Cardiac muscle cell (in vitro differentiated cells and primary cell): ENCODE measurements around the gene GJA3. TPM values are rescaled to one million over a fixed set of nuclear protein-coding genes. Genes with fewer than 3 reads are reported as not detected.
A peak's percentile ranks its signal among the peaks of the same experiment; 100 is the strongest.

ENCODE experiments used
- DNase-seq, 2 donors: peaks; one replicate each; pipeline versions ENCODE4 v3.0.0 to v3.0.0-alpha.2; 2010 to 2017; ENCODE audit warnings: low read depth in 1 of 2, low spot score in 1 of 2
- H3K27ac ChIP-seq: fragments of 200-600 bp; sonication (generic); 2 replicates; pipeline ENCODE4 v1.5.1; 2016
- H3K27me3 ChIP-seq: fragments of 200-600 bp; sonication (generic); 2 replicates; pipeline ENCODE4 v1.6.0; 2016; ENCODE audit warnings: control low read depth
- H3K36me3 ChIP-seq: fragments of 200-600 bp; sonication (generic); 2 replicates; pipeline ENCODE4 v1.5.1; 2016; ENCODE audit warnings: control low read depth
- H3K4me1 ChIP-seq: fragments of 200-600 bp; sonication (generic); 2 replicates; pipeline ENCODE4 v1.8.1; 2017; ENCODE audit warnings: low read depth, mild to moderate bottlenecking, mixed run types
- H3K4me3 ChIP-seq: fragments of 200-600 bp; sonication (generic); 2 replicates; pipeline ENCODE4 v1.5.1; 2016; ENCODE audit warnings: mild to moderate bottlenecking
- H3K9me3 ChIP-seq: fragments of 200-600 bp; sonication (generic); 2 replicates; pipeline ENCODE4 v1.5.1; 2017; ENCODE audit warnings: low read depth, mild to moderate bottlenecking, control low read depth
- CTCF ChIP-seq: IDR thresholded peaks from 2 replicates; pipeline ENCODE4 v1.5.1; 2012; ENCODE audit warnings: low read depth, mild to moderate bottlenecking, low read length
- polyA plus RNA-seq: library from polyadenylated mRNA; unstranded; fragments of >200 nt; fragmentation: Nextera tagmentation; extraction: Ambion mirVana; gene quantifications from 2 replicates; pipeline ENCODE4 v1.2.1, GENCODE V29; 2016
- total RNA-seq: library from RNA; depleted of rRNA; stranded (reverse); fragments of >200 nt; gene quantifications from 2 replicates; pipeline ENCODE4 v1.2.3, GENCODE V29; 2016

The GJA3 gene
- total and polyA plus RNA-seq, 2 experiments from 2014 or later: 123 to 201 TPM

- Histone ChIP-seq H3K27me3 (no peaks in the 10 kb centered on the region), H3K9me3 (no peaks in the 10 kb centered on the region), H3K4me1 (peaks cover 48% of the 10 kb centered on the region), H3K4me3 (peak overlapping the region; percentile 14), H3K36me3 (no peaks in the 10 kb centered on the region), H3K27ac (peak overlapping the region; percentile 93)
- peak; percentile 27 for TF ChIP-seq CTCF
- peak in 1 of 2 donors; percentile 39 for DNase-seq
These were observed 32.4 kb downstream of the GJA3 start for GRCh38 chr13:20128459-20128931.

- Histone ChIP-seq H3K27me3 (no peaks in the 10 kb centered on the region), H3K27ac (peak overlapping the region; percentile 93), H3K9me3 (no peaks in the 10 kb centered on the region)
These were observed 33.0 kb downstream of the GJA3 start for GRCh38 chr13:20127562-20128458.

GRCh38 chr13:20127262-20127561 is 33.6 kb downstream of the GJA3 start:
- no peak for TF ChIP-seq CTCF
- no peaks in the 10 kb centered on the region for H3K9me3 ChIP-seq
- H3K27ac ChIP-seq: peak overlapping the region; percentile 93
- no peaks in the 10 kb centered on the region for H3K36me3 ChIP-seq
- H3K27me3 ChIP-seq: no peaks in the 10 kb centered on the region
- peaks cover 48% of the 10 kb centered on the region for H3K4me1 ChIP-seq
- H3K4me3 ChIP-seq: peak overlapping the region; percentile 14
- peak in 1 of 2 donors; percentile 45 for DNase-seq

More at GRCh38 chr13:20127562-20128458, 33.0 kb downstream of the GJA3 start:
- Histone ChIP-seq H3K36me3 (no peaks in the 10 kb centered on the region), H3K4me1 (peaks cover 48% of the 10 kb centered on the region), H3K4me3 (peak overlapping the region; percentile 14)
- TF ChIP-seq CTCF: peak; percentile 53
- peak; percentile 65 to 69 for DNase-seq

DNA sequence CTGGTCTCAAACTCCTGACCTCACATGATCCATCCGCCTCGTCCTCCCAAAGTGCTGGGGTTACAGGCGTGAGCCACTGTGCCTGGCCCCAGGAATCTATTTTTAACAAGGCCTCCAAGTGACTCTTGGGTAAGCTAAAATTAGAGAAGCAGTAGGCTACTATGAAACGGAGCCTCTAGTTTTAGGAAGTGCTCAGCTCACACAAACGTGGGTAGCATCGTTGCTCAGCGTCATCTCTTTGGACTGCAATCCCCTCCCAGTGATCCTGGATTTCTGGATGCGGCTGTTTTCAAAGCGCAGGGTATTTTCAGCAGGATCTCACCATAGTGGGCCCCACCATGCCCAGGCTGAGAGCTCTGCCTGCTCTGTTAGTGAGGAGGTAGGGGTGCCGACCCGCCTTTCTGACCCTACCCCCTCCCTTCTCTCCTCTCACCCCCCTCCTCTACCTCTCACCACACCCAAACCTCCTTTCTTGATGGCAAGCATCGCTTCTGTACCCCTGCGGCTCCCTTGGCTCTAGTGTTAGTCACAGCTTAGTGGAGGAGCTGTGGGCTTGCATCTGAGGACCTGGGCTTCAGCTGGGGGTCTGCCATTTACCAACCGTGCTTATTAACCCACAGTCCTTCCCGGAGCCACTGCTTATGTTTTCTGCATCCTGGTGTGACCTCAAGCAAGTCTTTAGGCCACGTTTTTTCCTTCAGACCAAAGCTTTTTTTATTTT is 34.2 kb downstream of the GJA3 start:
- TF ChIP-seq CTCF: no peak
- no peaks in the 10 kb centered on the region for H3K27me3 ChIP-seq
- H3K27ac ChIP-seq: peak overlapping the region; percentile 93
- peak overlapping the region; percentile 3 for H3K4me3 ChIP-seq
- H3K9me3 ChIP-seq: no peaks in the 10 kb centered on the region
- peaks cover 47% of the 10 kb centered on the region for H3K4me1 ChIP-seq
- DNase-seq: peak in 1 of 2 donors; percentile 78
- H3K36me3 ChIP-seq: no peaks in the 10 kb centered on the region

GRCh38 chr13:20125783-20126165 is 35.1 kb downstream of the GJA3 start:
- H3K9me3 ChIP-seq: no peaks in the 10 kb centered on the region
- no peak for TF ChIP-seq CTCF
- H3K27ac ChIP-seq: peak overlapping the region; percentile 93
- no peak overlapping the region for H3K4me3 ChIP-seq
- peaks cover 39% of the 10 kb centered on the region for H3K4me1 ChIP-seq
- no peak for DNase-seq
- H3K27me3 ChIP-seq: no peaks in the 10 kb centered on the region
- H3K36me3 ChIP-seq: no peaks in the 10 kb centered on the region
